HG03520 (cell line): Measurements from ENCODE around the gene SUGP2.
"Not testable (repeated sequence)": the region's sequence is repeated elsewhere in the genome, so short reads cannot be mapped to it uniquely, and the experiment has no call there.

Experiments
- ATAC-seq: cut with Tn5 transposase; IDR thresholded peaks from one replicate; pipeline ENCODE4 v1.9.1; 2021; ENCODE audit warnings: mild to moderate bottlenecking, moderate library complexity; ENCODE audit not compliant: unreplicated experiment

The SUGP2 gene

DNA sequence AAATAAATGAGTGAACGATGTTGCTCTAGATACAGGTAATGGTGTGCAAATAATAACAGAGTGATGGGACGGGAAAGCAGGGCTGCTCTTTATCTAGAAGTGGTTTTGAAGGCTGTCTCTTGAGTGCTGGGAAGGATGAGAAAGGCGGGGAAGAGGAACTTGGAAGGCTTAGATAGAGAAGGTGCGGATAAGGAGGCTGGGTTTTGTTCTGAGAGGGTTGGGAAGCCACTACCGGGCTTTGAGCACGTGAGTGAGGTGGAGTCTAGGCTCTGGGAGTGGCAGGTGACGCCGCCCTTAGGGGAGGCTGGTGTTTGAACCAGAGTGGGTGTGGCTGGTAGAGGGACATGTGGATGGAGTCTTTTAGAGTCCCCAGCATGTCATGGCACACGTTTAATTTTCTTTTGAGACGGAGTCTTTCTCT is 897 bp upstream of the SUGP2 start:
- no peak for ATAC-seq

DNA sequence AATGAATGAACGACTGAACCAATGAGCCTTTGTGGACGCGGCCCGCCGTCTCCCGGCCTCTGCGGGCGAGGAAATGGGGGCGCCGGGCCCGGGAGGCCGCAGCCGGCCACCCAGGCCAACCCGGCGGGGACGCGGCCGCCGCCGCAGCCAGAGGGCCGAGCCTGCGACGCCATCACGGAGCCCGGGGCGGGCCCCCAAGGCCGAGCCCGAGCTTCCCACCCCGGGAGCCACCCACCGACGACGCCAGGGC is 216 bp downstream of the SUGP2 start:
- ATAC-seq: no peak

DNA sequence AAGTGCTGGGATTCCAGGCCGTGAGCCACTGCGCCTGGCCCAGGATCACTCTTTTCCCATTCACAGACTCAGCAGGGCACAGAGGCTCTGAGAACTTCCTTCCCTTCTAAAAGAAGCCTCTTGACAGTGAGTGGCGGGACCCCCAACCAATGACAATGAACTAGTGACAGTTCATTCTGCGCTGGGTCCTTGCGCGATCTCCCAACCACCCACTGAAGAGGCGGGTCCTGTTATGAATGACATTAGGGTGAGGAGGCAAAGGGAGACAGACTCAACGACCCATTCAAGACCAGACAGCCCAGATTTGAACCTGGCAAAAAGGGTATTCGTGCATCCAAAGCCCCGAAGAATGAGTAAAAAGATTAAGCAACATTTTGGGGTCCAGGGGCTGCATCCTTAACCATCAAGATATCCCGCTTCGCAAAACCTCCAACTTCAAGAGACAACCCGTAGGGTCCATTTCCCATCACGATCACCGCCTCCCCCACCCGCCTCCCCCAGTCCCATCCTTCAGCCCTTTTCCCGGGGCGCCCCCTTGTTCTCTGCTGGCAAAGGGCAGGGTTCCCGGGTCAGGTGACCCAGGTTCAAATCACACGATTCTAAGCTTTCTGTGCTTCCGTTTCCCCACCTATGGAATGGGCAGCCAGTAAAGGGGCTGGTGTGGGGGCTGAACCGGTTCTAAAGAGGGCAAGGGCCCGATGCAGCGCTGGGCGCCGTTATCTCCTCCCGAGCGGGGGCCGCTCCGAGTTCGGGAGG is 719 bp downstream of the SUGP2 start:
- ATAC-seq: no peak

DNA sequence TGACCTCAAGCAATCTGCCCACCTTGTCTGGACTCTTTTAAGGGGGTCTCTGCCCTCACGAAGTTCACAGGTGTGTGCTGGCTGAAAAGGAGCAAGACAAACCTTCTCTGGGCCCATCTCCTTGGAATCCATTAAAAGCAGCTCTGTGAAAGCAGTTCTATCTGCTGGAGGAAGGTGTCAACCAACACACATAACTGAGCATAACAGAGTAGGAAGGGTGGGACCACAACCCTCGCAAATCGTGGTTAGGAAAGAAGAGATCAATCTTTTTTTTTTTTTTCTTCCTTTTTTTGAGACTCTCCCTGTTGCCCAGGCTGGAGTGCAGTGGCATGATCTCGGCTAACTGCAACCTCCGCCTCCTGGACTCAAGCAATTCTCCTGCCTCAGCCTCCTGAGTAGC is 1.4 kb downstream of the SUGP2 start:
- no peak for ATAC-seq

DNA sequence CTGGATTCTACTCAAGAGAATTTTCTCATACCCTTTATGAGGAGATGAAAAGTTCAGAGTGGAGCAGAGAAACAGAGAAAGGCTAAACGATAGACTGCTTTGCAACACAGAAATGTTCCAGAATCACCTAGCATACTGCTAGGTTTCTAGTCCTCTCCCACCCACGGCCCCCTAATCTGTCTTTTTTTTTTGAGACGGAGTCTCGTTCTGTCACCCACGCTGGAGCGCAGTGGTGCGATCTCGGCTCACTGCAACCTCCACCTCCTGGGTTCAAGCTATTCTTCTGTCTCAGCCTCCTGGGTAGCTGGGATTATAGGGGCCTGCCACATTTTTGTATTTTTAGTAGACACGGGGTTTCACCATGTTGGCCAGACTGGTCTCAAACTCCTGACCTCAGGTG is 4.8 kb downstream of the SUGP2 start:
- no peak for ATAC-seq

DNA sequence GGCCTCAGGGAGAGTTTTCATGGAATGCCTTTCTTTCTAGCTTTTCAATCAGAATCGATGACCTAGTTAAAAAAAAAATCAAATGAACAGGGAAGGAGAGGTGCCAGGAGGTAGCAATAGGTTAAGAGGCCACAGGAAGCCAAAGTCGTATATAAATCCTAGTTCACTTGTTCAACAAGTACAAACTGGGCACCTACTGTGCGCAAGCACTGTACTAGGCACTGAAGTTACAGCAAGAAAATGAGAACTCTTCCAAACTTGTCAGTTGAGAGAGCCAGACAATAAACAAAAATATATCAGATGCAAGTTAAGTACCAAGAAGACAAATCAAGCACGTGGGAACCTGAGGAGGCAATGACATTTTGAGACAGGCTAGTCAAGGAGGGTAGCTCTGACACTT is 6.1 kb downstream of the SUGP2 start:
- ATAC-seq: no peak

DNA sequence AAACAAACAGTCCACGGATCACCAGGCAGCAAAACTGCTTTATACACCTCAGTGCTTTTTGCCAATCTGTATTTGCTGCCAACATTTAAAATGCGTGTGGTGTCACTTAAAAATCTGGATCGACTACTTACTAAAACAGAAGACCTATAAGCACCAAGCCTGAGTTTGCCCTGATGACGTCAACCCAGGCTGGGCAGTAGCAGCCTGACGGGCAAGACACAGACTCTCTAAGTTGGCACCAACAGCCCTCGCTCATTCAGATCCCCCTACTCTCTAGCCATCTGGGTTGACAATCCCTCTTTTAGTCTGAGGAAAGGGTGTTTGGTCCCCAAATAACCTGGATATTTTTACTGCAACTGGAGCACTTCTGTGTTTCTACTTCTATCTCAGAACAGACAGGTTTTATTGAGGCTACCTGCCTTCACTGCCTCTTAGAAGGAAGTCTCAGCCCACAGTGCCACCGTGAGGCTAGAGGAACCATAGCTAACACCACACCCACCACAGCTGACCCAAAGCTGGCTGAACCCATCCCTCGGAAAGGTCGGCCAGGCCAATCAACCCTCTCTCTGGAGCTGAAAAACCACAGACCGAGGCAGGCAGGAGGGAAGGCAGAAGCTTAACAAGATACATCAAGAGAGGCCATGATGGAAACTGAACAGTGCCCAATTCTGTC is 6.9 kb downstream of the SUGP2 start:
- ATAC-seq: no peak

DNA sequence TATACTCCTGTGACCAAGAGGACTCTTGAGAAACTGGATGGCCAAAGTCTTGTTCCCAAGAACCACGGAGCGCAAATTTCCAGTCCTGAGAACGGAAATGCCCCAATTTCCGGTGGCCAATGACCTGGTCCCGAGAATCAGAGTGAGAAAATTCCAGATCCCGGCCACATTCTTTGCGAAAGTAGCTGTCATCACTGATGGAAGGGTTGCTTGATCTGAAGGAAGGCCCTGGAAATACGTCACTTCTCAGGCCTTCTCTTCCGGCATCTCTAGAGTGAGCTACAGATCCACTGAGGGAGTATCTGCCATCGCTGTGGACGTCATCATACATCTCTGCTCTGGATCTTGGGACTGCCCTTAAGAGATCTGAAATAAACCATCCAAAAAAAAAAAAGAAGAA is 7.5 kb downstream of the SUGP2 start:
- no peak for ATAC-seq

DNA sequence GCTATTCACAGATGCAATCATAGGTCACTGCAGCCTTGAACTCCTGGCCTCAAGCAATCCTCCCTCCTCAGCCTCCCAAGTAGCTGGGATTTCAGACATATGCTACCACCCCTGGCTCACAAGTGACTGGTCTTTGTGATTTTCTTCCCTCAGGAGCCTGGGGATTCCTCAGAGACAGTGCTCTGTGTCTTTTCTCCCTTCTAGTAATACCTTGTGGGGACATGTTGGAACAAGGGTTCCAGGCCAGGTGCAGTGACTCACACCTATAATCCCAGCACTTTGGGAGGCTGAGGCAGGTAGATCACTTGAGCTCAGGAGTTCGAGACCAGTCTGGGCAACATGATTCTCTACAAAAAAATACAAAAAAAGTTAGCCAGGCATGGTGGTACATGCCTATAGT is 9.9 kb downstream of the SUGP2 start:
- not testable (repeated sequence) for ATAC-seq

DNA sequence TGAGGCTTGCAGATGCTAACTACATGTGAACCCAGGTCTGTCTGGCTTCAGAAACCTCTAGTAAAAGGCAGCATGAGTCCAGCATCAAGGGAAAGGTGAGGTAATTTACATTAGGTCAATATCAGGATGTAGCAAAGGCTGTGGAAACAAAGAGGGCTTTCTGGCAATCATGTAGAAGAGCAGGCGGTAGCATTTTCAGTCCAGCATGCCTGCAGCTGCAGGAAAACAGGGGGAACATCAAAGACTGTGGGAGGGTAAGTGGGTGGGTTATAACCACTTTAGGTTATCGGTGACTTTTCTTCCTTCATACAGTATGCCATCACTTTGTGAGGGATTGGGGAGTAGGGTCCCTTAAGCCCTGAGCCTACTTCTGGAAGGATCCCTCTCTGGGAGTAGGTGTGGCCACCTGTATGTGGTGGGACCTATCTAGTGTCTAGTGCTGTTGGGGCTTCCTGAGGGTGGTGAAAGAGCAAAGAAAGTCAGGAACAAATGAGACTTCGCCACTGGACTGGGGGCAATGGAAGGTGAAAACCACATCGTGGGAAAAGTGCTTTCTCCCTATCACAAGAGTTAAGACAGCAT is 10.8 kb downstream of the SUGP2 start:
- no peak for ATAC-seq

DNA sequence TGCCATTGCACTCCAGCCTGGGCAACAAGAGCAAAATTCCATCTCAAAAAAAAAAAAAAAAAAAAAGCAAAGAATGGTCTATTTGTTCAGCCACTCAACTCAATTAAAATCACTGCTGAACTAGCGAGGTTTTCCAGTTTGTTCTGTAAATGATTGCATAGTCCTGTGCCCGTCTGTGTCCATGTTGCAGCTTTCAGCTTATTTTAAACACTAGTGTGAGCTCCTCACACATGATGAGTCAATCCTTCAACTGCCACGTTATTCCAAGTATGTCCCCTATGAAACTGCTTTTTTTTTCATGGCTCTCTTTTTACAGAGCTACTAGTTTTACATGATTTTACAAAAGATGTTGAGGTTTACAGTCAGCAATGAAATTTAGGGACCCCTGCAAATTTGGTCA is 12.2 kb downstream of the SUGP2 start:
- no peak for ATAC-seq

DNA sequence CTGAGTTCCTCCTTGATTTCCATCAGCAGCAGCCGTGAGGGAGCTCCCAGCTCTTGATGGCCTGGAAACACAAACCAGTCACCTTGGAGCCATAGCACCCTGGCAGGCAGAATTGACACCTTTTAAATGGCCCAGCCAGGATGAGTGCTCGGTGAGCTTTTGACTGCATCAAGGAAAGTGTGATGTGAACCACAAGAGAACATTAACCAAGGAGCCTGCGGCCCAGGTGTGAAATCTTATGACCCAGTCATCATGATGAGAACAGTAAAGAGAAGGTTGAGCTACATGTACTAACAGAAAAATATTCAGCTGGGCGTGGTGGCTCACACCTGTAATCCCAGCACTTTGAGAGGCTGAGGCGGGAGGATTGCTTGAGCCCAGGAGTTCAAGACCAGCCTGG is 22.8 kb downstream of the SUGP2 start:
- ATAC-seq: no peak

DNA sequence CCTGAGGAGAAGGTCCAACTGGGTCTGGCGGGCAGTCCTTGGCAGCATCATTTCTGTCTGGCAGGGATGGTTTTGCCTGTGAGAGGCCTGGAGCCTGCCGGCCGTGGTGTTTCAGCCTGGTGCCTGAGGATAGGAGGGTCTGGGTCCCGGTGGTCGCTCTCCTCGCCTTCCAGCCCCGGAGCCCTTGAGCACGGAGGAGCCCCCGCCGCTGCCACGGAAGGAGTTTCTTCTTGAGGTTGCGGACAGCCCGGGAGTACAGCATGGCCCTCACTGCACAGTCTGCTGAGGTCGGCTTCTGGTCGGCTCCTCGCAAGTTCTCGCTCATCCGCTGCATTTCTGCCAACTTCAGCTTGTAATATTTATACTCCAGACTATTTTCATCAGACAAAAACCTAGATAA is 23.4 kb downstream of the SUGP2 start:
- no peak for ATAC-seq

DNA sequence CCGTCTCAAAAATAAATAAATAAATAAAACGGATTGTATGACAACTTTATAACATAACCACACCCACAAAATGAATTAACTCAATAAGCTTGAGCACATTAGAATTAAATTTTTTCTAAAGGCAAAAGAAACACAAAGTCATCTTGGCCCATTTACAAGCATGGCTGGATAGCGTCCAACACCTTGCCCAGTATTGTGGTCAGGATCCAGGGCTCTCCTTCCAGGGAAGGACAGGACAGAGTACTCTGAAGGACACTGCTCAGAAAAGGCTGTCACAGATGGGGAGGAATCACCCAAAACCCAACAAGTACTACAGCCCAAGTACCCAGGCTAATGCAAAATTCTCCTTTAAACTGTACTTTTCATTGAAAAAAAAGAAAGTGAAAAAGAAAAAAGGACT is 27.1 kb downstream of the SUGP2 start:
- no peak for ATAC-seq

DNA sequence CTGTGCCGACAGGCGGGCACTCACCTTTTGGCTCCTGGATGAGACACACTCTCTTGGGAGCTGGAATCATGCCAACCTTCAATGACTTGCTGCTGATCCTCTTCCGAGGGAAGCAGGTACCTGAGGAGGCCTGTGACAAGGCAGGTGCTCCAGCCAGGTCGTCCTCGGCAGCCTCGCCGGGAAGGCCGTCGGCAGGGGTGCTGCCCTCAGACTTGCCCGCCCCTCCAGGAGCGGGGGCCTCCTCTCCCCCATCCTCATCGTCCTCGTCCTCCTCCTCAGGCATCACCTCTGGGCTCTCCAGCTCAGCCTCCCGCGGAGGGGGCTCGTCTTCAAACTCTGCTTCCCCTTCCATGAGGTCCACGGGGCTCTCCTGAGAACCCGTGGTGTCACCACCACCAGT is 29.2 kb downstream of the SUGP2 start:
- ATAC-seq: no peak

DNA sequence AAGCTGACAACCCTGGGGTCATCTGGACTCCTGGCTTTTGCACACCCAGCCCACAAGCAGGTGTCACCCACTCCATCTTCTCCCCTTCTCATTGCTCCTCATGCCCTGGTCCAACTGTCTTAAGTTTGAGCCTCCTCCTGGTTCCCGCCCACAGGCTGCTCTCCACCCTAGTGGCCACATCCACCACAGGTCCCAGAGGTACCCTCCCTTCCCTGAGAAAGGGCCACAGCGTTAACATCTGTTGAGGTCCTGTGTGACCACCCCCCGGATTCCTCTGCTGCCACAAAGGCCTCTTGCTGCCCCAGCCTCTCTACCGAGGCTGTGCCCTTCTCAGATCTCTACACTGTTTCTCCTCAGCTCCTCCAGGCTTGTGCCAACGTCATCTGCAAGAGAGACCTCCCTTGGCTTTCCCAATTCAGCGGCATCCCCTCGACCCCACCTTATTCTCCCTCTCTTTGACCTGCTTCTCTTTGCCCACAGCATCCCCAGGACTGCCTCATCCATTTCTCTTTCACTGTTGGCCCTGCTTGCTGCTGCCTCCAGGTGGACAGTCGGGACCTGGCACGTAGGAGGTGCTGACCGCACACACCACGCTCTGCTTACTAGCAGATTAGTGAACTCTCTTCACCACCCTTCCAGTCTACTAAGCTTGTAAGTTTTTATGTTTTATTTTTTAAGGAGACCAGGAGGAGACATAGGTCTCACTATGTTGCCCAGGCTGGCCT is 33.3 kb downstream of the SUGP2 start:
- ATAC-seq: no peak

DNA sequence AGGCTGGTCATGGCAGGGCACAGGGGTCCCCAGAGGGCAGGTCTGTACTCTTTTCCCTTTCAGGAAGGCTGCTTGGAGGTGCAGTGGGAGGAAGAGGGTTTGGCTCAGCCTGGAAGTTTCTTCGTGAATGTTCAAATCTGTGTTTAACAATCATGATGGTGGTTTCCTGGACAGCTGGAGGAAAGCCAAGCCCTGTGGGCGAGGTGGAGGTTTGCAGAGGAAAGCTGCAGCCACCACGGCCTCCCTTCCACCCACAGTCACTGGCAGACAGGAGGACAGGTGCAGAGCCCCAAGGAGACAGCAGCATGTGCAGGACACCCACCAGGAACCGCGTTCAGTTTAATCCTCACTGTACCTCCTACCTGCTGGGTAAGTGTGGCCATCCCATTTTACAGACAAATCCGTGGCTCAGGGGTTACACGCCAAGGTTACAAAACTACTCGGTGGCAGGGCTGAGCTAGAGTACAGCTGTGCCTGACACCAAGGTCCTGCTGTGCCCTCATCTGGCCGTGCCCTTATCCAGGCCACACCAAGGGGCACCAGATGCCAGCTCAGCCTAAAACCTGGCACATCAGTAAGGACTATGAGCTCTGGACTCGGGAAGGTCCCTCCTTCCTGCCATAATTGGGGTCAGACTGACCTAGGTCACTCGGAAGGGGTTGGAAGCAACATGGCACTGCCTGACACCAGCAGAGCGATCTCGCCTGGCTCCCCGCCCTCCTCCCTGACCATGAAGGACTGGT is 34.1 kb downstream of the SUGP2 start:
- no peak for ATAC-seq

DNA sequence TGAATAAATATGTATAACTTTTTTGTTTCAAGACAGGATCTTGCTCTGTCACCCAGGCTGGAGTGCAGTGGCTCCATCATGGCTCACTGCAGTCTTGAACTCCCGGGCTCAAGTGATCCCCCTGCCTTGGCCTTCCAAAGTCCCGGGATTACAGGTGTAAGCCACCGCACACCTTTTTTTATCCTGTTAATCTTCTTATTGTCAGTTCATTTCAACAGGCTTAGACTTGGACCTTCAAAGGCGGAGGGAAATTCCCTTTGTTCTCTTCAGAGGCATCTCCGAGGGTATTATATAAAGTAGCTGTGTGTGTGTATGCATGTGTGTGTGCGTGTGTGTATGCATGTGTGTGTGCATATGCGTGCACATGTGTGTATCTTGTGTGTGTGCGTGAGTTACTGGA is 35.0 kb downstream of the SUGP2 start:
- ATAC-seq: no peak

DNA sequence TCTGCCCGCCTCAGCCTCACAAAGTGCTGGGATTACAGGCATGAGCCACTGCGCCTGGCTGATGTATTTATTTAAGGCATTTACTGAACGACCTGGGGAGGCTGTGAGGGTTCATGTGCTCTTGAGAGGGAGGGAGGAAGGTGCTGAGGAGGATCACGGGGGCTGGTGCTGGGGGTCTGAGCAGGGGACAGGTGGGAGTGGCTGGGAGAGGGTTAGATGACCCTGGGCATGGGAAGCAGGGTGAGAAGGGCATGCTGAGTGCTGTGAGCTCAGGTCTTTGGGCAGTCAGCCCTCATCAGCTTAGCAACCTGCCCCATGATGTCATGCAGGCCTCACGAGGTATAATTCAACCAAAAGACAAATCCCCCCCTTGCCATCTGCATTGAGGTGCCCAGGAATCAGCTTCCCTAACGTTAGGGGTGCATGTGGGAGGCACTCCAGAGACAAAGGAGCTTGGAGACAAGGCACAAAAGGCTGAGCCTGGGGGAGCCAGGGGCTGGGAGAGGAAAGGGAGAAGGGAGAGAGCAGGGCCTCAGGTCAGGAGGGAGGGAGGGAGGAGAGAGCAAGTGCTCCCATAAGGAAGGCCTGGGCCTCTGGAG is 36.4 kb downstream of the SUGP2 start:
- no peak for ATAC-seq

DNA sequence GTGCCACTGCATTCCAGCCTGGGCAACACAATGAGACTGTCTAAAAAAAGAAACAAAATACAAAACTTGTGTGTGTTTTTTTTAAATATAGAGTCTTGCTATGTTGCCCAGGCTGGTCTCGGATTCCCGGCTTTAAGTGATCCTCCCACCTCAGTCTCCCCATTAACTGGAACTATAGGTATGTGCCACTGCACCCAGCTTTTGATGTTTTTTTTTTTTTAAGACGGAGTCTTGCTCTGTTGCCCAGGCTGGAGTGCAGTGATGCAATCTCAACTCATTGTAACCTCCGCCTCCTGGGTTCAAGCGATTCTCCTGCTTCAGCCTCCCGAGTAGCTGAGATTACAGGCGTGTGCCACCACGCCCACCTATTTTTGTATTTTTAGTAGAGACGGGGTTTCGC is 37.0 kb downstream of the SUGP2 start:
- ATAC-seq: no peak

DNA sequence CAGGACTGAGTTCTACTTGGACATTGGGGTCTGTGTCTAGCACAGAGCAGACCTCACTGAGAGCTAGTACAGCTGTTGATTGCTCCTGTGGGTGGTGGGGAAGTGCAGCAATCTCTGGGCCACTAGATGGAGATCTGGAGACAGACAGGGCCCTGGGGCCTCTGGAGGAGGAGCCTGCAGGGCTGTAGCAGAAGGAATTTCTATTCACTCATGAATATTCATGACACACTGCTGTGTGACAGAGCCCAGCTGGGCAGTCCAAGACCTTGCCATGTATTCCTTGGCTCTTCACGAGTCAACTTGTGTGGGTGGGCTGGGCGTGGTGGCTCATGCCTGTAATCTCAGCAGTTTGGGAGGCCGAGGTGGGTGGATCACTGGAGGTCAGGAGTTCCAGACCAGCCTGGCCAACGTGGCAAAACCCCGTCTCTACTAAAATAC is 37.5 kb downstream of the SUGP2 start:
- no peak for ATAC-seq
